Osteoblast (primary cell): Measurements from ENCODE around the gene LYRM9. TPM values are rescaled to one million over a fixed set of nuclear protein-coding genes. Genes with fewer than 3 reads are reported as not detected.
"Not testable (repeated sequence)": the region's sequence is repeated elsewhere in the genome, so short reads cannot be mapped to it uniquely, and the experiment has no call there.

ENCODE experiments used
- DNase-seq: peaks from one replicate; pipeline ENCODE4 v3.0.0; 2011; ENCODE audit warnings: low spot score, mixed read lengths; ENCODE audit not compliant: insufficient read length; ENCODE audit errors: missing footprints
- H2AFZ ChIP-seq: 2 replicates; pipeline ENCODE4 v1.6.0; 2011; ENCODE audit warnings: mild to moderate bottlenecking, low read length
- H3K27ac ChIP-seq: 2 replicates; pipeline ENCODE4 v1.5.1; 2011; ENCODE audit warnings: mild to moderate bottlenecking, low read depth, low read length, moderate library complexity
- H3K27me3 ChIP-seq: 2 replicates; pipeline ENCODE4 v1.6.0; 2012; ENCODE audit warnings: mild to moderate bottlenecking, control low read depth, inconsistent platforms, low read length, moderate library complexity; ENCODE audit not compliant: insufficient read depth
- H3K36me3 ChIP-seq: 2 replicates; pipeline ENCODE4 v1.5.1; 2011; ENCODE audit warnings: mild to moderate bottlenecking, low read length, control low read depth, moderate library complexity; ENCODE audit not compliant: insufficient read depth
- H3K4me1 ChIP-seq: 2 replicates; pipeline ENCODE4 v1.5.1; 2011; ENCODE audit warnings: mild to moderate bottlenecking, low read length, control low read depth, moderate library complexity; ENCODE audit not compliant: insufficient read depth
- H3K4me2 ChIP-seq: 2 replicates; pipeline ENCODE4 v1.6.0; 2011; ENCODE audit warnings: mild to moderate bottlenecking, low read length; ENCODE audit not compliant: insufficient read depth
- H3K4me3 ChIP-seq: fragments of 200-600 bp; sonication (generic); 3 replicates; pipeline ENCODE4 v1.5.1; 2012; ENCODE audit warnings: mild to moderate bottlenecking, low read length, inconsistent platforms; ENCODE audit not compliant: insufficient read depth
- H3K79me2 ChIP-seq: 2 replicates; pipeline ENCODE4 v1.6.0; 2012; ENCODE audit warnings: mild to moderate bottlenecking, low read length, control low read depth, inconsistent platforms; ENCODE audit not compliant: insufficient read depth
- H3K9me3 ChIP-seq: 2 replicates; pipeline ENCODE4 v1.5.1; 2011; ENCODE audit warnings: low read depth, low read length, control low read depth
- H4K20me1 ChIP-seq: 2 replicates; pipeline ENCODE4 v1.6.0; 2012; ENCODE audit warnings: mild to moderate bottlenecking, low read length, control low read depth; ENCODE audit not compliant: insufficient read depth
- total RNA-seq: library from RNA; depleted of rRNA; stranded (reverse); fragments of >200 nt; gene quantifications from 2 replicates; pipeline ENCODE4 v1.2.3, GENCODE V29; 2012
- TF ChIP-seq, protein P1 (sequence below): IDR thresholded peaks from 2 replicates; pipeline ENCODE4 v1.5.1; 2011; ENCODE audit warnings: mild to moderate bottlenecking, low read depth, low read length, moderate library complexity; ENCODE audit errors: extremely low read depth

Gene LYRM9
- total RNA-seq, 1 donor, result 18.1 TPM

DNA sequence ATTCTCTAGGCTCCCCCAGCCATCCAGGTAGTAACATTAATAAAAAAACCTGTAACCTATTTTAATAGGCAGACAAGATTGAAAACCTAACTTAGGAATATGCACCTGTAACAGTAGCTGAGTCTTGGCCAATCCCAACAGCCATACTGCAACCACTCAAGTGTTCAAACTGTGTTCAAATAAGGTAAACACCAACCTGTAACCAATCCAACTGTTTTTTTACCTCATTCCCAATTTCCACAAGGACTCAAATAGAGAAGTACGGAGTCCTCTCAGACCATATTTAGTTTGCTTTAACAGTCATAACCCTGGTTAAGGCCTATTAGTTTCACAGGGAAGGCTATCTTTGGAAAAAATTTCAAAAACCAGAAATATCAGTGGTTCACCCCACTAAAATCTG, 52.5 kb downstream of the LYRM9 start:
- TF ChIP-seq, protein P1, sequence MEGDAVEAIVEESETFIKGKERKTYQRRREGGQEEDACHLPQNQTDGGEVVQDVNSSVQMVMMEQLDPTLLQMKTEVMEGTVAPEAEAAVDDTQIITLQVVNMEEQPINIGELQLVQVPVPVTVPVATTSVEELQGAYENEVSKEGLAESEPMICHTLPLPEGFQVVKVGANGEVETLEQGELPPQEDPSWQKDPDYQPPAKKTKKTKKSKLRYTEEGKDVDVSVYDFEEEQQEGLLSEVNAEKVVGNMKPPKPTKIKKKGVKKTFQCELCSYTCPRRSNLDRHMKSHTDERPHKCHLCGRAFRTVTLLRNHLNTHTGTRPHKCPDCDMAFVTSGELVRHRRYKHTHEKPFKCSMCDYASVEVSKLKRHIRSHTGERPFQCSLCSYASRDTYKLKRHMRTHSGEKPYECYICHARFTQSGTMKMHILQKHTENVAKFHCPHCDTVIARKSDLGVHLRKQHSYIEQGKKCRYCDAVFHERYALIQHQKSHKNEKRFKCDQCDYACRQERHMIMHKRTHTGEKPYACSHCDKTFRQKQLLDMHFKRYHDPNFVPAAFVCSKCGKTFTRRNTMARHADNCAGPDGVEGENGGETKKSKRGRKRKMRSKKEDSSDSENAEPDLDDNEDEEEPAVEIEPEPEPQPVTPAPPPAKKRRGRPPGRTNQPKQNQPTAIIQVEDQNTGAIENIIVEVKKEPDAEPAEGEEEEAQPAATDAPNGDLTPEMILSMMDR, result no peak
- H4K20me1 ChIP-seq, result no peaks in the 10 kb centered on the region
- H3K27me3 ChIP-seq, result no peaks in the 10 kb centered on the region
- no peak overlapping the region for H2AFZ ChIP-seq
- H3K79me2 ChIP-seq, result no peaks in the 10 kb centered on the region
- no peak overlapping the region for H3K4me2 ChIP-seq
- no peak overlapping the region for H3K4me3 ChIP-seq
- no peaks in the 10 kb centered on the region for H3K4me1 ChIP-seq
- no peak for DNase-seq
- no peaks in the 10 kb centered on the region for H3K36me3 ChIP-seq
- no peaks in the 10 kb centered on the region for H3K9me3 ChIP-seq
- no peak overlapping the region for H3K27ac ChIP-seq

- H3K27me3 ChIP-seq, result not testable (repeated sequence)
These were observed 52.8 kb downstream of the LYRM9 start for GRCh38 chr17:27840406-27840678.

GRCh38 chr17:27839571-27840405, 53.4 kb downstream of the LYRM9 start:
- H3K9me3 ChIP-seq, H3K36me3 ChIP-seq, H3K4me1 ChIP-seq, H3K79me2 ChIP-seq, H3K27ac ChIP-seq, H3K27me3 ChIP-seq, H2AFZ ChIP-seq, DNase-seq, H3K4me3 ChIP-seq, H3K4me2 ChIP-seq, H4K20me1 ChIP-seq: not testable (repeated sequence)

More at GRCh38 chr17:27840406-27840678, 52.8 kb downstream of the LYRM9 start:
- not testable (repeated sequence) for H4K20me1 ChIP-seq, H3K27ac ChIP-seq, H3K4me3 ChIP-seq, H3K4me2 ChIP-seq, H3K36me3 ChIP-seq, DNase-seq, H2AFZ ChIP-seq, H3K9me3 ChIP-seq, H3K4me1 ChIP-seq, H3K79me2 ChIP-seq

DNA sequence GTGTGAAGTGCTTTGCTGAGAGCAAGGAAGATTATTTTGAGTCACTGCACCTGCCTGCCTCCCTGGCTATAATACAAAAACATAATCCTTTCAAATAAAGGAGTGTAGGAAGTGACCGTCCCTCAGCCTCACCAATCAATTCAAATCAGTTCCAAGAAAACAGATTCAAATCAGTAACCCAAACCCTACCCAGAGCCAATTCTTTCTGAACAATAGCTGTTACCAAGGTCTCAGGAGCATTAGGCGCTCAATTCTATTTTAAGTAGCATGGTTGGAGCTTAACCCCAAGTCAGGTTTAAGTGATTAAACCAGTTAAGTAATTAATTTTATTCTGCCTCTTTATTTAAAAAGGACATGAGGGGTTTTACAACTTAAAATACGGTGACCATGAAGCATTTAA, 54.6 kb downstream of the LYRM9 start:
- H3K27ac ChIP-seq, H4K20me1 ChIP-seq, H3K4me1 ChIP-seq, H3K36me3 ChIP-seq, H3K27me3 ChIP-seq, H3K9me3 ChIP-seq, H3K4me3 ChIP-seq, H3K4me2 ChIP-seq, H3K79me2 ChIP-seq, H2AFZ ChIP-seq, DNase-seq: not testable (repeated sequence)

- H3K4me3 ChIP-seq, H3K4me2 ChIP-seq, H3K36me3 ChIP-seq, H3K27me3 ChIP-seq, H3K79me2 ChIP-seq, H3K4me1 ChIP-seq, H3K9me3 ChIP-seq, H3K27ac ChIP-seq, DNase-seq, H4K20me1 ChIP-seq, H2AFZ ChIP-seq: not testable (repeated sequence)
These were observed 55.4 kb downstream of the LYRM9 start for GRCh38 chr17:27837769-27838168.

GRCh38 chr17:27836651-27837050, 56.5 kb downstream of the LYRM9 start:
- Histone ChIP-seq H3K36me3 (no peaks in the 10 kb centered on the region), H3K4me3 (no peak overlapping the region), H4K20me1 (no peaks in the 10 kb centered on the region), H3K27me3 (no peaks in the 10 kb centered on the region), H3K4me2 (no peak overlapping the region), H2AFZ (no peak overlapping the region), H3K4me1 (no peaks in the 10 kb centered on the region), H3K27ac (no peak overlapping the region), H3K79me2 (no peaks in the 10 kb centered on the region), H3K9me3 (no peaks in the 10 kb centered on the region)
- DNase-seq, result no peak
- TF ChIP-seq, protein P1, result no peak
